NOMO-1 (cell line): Measurements from ENCODE around the gene FNDC10.
"Not testable (repeated sequence)": the region's sequence is repeated elsewhere in the genome, so short reads cannot be mapped to it uniquely, and the experiment has no call there.

ENCODE experiments used
- DNase-seq, 2 experiments: peaks; one replicate each; lab custom pipeline; 2025; ENCODE audit not compliant: unreplicated experiment in 2 of 2; lab: John Stamatoyannopoulos, UW

Gene FNDC10

GRCh38 chr1:1567891-1568291, 32.0 kb downstream of the FNDC10 start:
- DNase-seq, result no peak

- no peak for DNase-seq
Measured at GRCh38 chr1:1567152-1567875, 32.6 kb downstream of the FNDC10 start.

GRCh38 chr1:1565340-1565739, 34.6 kb downstream of the FNDC10 start:
- no peak for DNase-seq

- no peak for DNase-seq
Measured at GRCh38 chr1:1564268-1564667, 35.7 kb downstream of the FNDC10 start.

GRCh38 chr1:1563688-1564087, 36.2 kb downstream of the FNDC10 start:
- no peak for DNase-seq

GRCh38 chr1:1562556-1563195, 37.3 kb downstream of the FNDC10 start:
- DNase-seq, result no peak

GRCh38 chr1:1561801-1562470, 38.0 kb downstream of the FNDC10 start:
- DNase-seq, result no peak

- DNase-seq, result no peak
Measured at GRCh38 chr1:1560178-1560577, 39.8 kb downstream of the FNDC10 start.

GRCh38 chr1:1559066-1559465, 40.9 kb downstream of the FNDC10 start:
- DNase-seq, result no peak

GRCh38 chr1:1558591-1558990, 41.3 kb downstream of the FNDC10 start:
- DNase-seq, result no peak

GRCh38 chr1:1557688-1558087, 42.2 kb downstream of the FNDC10 start:
- DNase-seq, result not testable (repeated sequence)

GRCh38 chr1:1556961-1557360, 43.0 kb downstream of the FNDC10 start:
- DNase-seq, result not testable (repeated sequence)

- no peak for DNase-seq
Measured at GRCh38 chr1:1556505-1556904, 43.4 kb downstream of the FNDC10 start.

GRCh38 chr1:1554926-1555915, 44.7 kb downstream of the FNDC10 start:
- no peak for DNase-seq

GRCh38 chr1:1554550-1554925, 45.4 kb downstream of the FNDC10 start:
- DNase-seq, result no peak

GRCh38 chr1:1553821-1554494, 46.0 kb downstream of the FNDC10 start:
- DNase-seq, result no peak

- DNase-seq, result no peak
Measured at GRCh38 chr1:1552263-1552639, 47.7 kb downstream of the FNDC10 start.

- no peak for DNase-seq
Measured at GRCh38 chr1:1551524-1552262, 48.2 kb downstream of the FNDC10 start.

- DNase-seq, result no peak
Measured at GRCh38 chr1:1550591-1551432, 49.1 kb downstream of the FNDC10 start.
